K562 (cell line): Measurements from ENCODE around the gene NF2. TPM values are rescaled to one million over a fixed set of nuclear protein-coding genes. Genes with fewer than 3 reads are reported as not detected.

Experiments used
- ATAC-seq: fragments of 200-7000 bp; cut with Tn5 transposase; 3 replicates; pipeline ENCODE4 v1.9.1; 2020; ENCODE audit warnings: moderate library complexity
- BruUV-seq: library from RNA; stranded (reverse); fragments of 400-500 nt; replicated peaks from 2 replicates; lab custom pipeline; 2021; lab: Mats Ljungman, UMichigan
- CTCF ChIA-PET: fragments of 300-600 bp; formaldehyde crosslinking; extraction: SDS; loops from one replicate; lab custom pipeline; 2021; ENCODE audit warnings: low intra/inter-chr PET ratio; lab: Yijun Ruan, JAX
- POLR2A ChIA-PET: fragments of 300-600, 350-650 bp; sonication (Branson Sonifier 250); formaldehyde crosslinking; extraction: SDS; loops from one replicate; lab custom pipeline; 2021; ENCODE audit warnings: antibody characterized with exemption, inconsistent platforms; lab: Yijun Ruan, JAX
- DNase-seq, 4 experiments: peaks; one replicate each; pipeline versions ENCODE4 v3.0.0 to v3.0.0-alpha.2; 2011 to 2018; ENCODE audit warnings: low spot score in 3 of 4, mixed read lengths in 3 of 4; ENCODE audit errors: extremely low read depth in 1 of 4
- FAIRE-seq: peaks from 2 replicates; lab custom pipeline; 2011; peaks lifted over from hg19 to GRCh38; lab: Jason Lieb, UNC
- H2AFZ ChIP-seq: 2 replicates; pipeline ENCODE4 v1.6.0; 2011; ENCODE audit warnings: low read depth, low read length, control low read depth, inconsistent platforms
- H3K27ac ChIP-seq: fragments of 200-600 bp; 3 replicates; pipeline ENCODE4 v1.8.0; 2011; ENCODE audit warnings: low read depth, mild to moderate bottlenecking, control low read depth, inconsistent platforms, low read length, moderate library complexity, mixed read lengths; ENCODE audit errors: extremely low read depth
- H3K27me3 ChIP-seq, 2 experiments: fragments of 300-600 bp in 1 of 2; 2 replicates in 1 of 2; 3 replicates in 1 of 2; pipeline versions ENCODE4 v1.6.0 to v1.8.0; 2011; ENCODE audit warnings: inconsistent platforms in 2 of 2, low read length in 2 of 2, mild to moderate bottlenecking in 1 of 2, mixed read lengths in 1 of 2, moderate library complexity in 1 of 2; ENCODE audit not compliant: control insufficient read depth in 2 of 2, insufficient read depth in 2 of 2
- H3K36me3 ChIP-seq: fragments of 300-600 bp; 3 replicates; pipeline ENCODE4 v1.8.0; 2011; ENCODE audit warnings: mild to moderate bottlenecking, low read length, inconsistent platforms; ENCODE audit not compliant: control insufficient read depth, insufficient read depth
- H3K4me1 ChIP-seq, 2 experiments: fragments of 200-600 bp in 1 of 2; replicated peaks in 1 of 2; 2 replicates in 1 of 2; 3 replicates in 1 of 2; pipeline versions ENCODE4 v1.5.1 to v1.8.0; 2011; ENCODE audit warnings: inconsistent platforms in 2 of 2, low read length in 2 of 2, mild to moderate bottlenecking in 1 of 2, mixed read lengths in 1 of 2, moderate library complexity in 1 of 2; ENCODE audit not compliant: control insufficient read depth in 2 of 2, insufficient read depth in 2 of 2
- H3K4me2 ChIP-seq: 2 replicates; pipeline ENCODE4 v1.6.1; 2011; ENCODE audit warnings: low read length, control low read depth, inconsistent platforms, mixed read lengths; ENCODE audit not compliant: insufficient read depth
- H3K4me3 ChIP-seq: fragments of 200-600 bp; sonication (generic), shearing (Covaris generic); 2 replicates; pipeline ENCODE4 v1.5.1; 2016; ENCODE audit warnings: control low read depth, inconsistent platforms
- H3K79me2 ChIP-seq: fragments of 200-600 bp; 3 replicates; pipeline ENCODE4 v1.8.0; 2011; ENCODE audit warnings: low read length, inconsistent platforms; ENCODE audit not compliant: control insufficient read depth, insufficient read depth
- H3K9ac ChIP-seq, 2 experiments: 2 replicates each; pipeline versions ENCODE4 v1.6.0 to v1.6.1; 2011; ENCODE audit warnings: low read depth in 2 of 2, low read length in 2 of 2, control low read depth in 1 of 2, inconsistent platforms in 1 of 2, mild to moderate bottlenecking in 1 of 2, mixed read lengths in 1 of 2; ENCODE audit not compliant: insufficient read depth in 1 of 2
- H3K9me1 ChIP-seq: one replicate; pipeline ENCODE4 v1.6.0; 2011; ENCODE audit warnings: inconsistent platforms, mild to moderate bottlenecking, low read length, moderate library complexity; ENCODE audit not compliant: control insufficient read depth, insufficient read depth
- H3K9me3 ChIP-seq: replicated peaks from 2 replicates; pipeline ENCODE4 v1.5.1; 2011; ENCODE audit warnings: low read depth, low read length, inconsistent platforms; ENCODE audit not compliant: control insufficient read depth, insufficient read depth
- H4K20me1 ChIP-seq: replicated peaks from 2 replicates; pipeline ENCODE4 v1.6.1; 2011; ENCODE audit warnings: low read length, inconsistent platforms, mixed read lengths; ENCODE audit not compliant: control insufficient read depth, insufficient read depth
- ATF7 ChIP-seq: fragments of 450-650 bp; IDR thresholded peaks from 2 replicates; pipeline ENCODE4 v1.7.1; 2014; ENCODE audit warnings: mild to moderate bottlenecking, moderate library complexity
- CHD2 ChIP-seq: IDR thresholded peaks from 2 replicates; pipeline ENCODE4 v1.6.1; 2011; ENCODE audit warnings: low read depth, low read length
- FOXA3 ChIP-seq, 2 experiments: fragments of 450-650 bp in 1 of 2; sonication (generic) in 1 of 2; formaldehyde crosslinking; IDR thresholded peaks in 1 of 2; conservative IDR thresholded peaks in 1 of 2; 2 replicates each; pipeline versions ENCODE4 v1.4.0 to v1.8.0; 2020 to 2022; ENCODE audit warnings: mild to moderate bottlenecking in 2 of 2, missing genetic modification reagents in 1 of 2
- FOXK2 ChIP-seq, 2 experiments: fragments of 450-650 bp; IDR thresholded peaks in 1 of 2; conservative IDR thresholded peaks in 1 of 2; 2 replicates each; pipeline ENCODE4 v1.6.1; 2016; ENCODE audit warnings: low read depth in 2 of 2, mild to moderate bottlenecking in 1 of 2
- FUS ChIP-seq: fragments of 200-400 bp; formaldehyde crosslinking; optimal IDR thresholded peaks from 2 replicates; pipeline ENCODE3; 2017; ENCODE audit warnings: low read depth, low read length
- GATAD2A ChIP-seq: fragments of 450-650 bp; IDR thresholded peaks from 2 replicates; pipeline ENCODE4 v1.6.1; 2017
- GTF2A2 ChIP-seq: IDR thresholded peaks from 2 replicates; pipeline ENCODE4 v1.6.1; 2016; ENCODE audit warnings: mild to moderate bottlenecking, missing genetic modification characterization, missing compliant biosample characterization
- HIVEP1 ChIP-seq: fragments of 250-450 bp; sonication (Bioruptor Pico); IDR thresholded peaks from 2 replicates; pipeline ENCODE4 v1.4.0; 2020; ENCODE audit warnings: mild to moderate bottlenecking
- RAD21 ChIP-seq, 2 experiments: fragments of 250-450 bp in 1 of 2; fragments of 450-650 bp in 1 of 2; sonication (Bioruptor Pico) in 1 of 2; formaldehyde crosslinking in 1 of 2; IDR thresholded peaks in 1 of 2; conservative IDR thresholded peaks in 1 of 2; 2 replicates each; pipeline versions ENCODE4 v1.4.0 to v1.8.0; 2020 to 2022; ENCODE audit warnings: mild to moderate bottlenecking in 2 of 2, moderate library complexity in 1 of 2
- RAD51 ChIP-seq: fragments of 450-650 bp; IDR thresholded peaks from 2 replicates; pipeline ENCODE4 v1.7.1; 2016; ENCODE audit warnings: low read depth, mild to moderate bottlenecking, borderline replicate concordance
- THRAP3 ChIP-seq: fragments of 450-650 bp; IDR thresholded peaks from 2 replicates; pipeline ENCODE4 v1.6.1; 2016; ENCODE audit warnings: mild to moderate bottlenecking, inconsistent platforms, borderline replicate concordance
- ZNF146 ChIP-seq: IDR thresholded peaks from one replicate; pipeline ENCODE4 v1.6.1; 2018; ENCODE audit warnings: missing compliant biosample characterization; ENCODE audit not compliant: unreplicated experiment
- ZNF316 ChIP-seq: fragments of 450-650 bp; IDR thresholded peaks from 2 replicates; pipeline ENCODE4 v1.6.1; 2016
- ZNF354B ChIP-seq: fragments of 250-450 bp; sonication (Bioruptor Pico); IDR thresholded peaks from 2 replicates; pipeline ENCODE4 v1.4.0; 2020
- WGBS: fragments of 100-300 bp; shearing (Covaris generic); methylation state at CpG from one replicate; pipeline ENCODE4 v1.1.6; 2016; ENCODE audit warnings: low coverage, mixed read lengths; ENCODE audit not compliant: insufficient coverage; ENCODE audit errors: missing lambda C conversion rate; 5-methylcytosine and 5-hydroxymethylcytosine counted together
- in situ Hi-C: fragments of 300-500 bp; cut with MboI; formaldehyde crosslinking; loops from 4 replicates; pipeline ENCODE4 v1.15.0; 2018; ENCODE audit warnings: inconsistent platforms, mixed read lengths
- intact Hi-C: fragments of 100-400 bp; cut with micrococcal nuclease; formaldehyde crosslinking; loops from 2 replicates; pipeline ENCODE4 v1.14.2; 2022
- polyA plus RNA-seq, 8 experiments: library from polyadenylated mRNA; depleted of rRNA in 4 of 8; stranded (reverse) in 5 of 8; unstranded in 3 of 8; fragments of >200 nt; fragmentation: Nextera tagmentation in 2 of 8; fragmentation: Illumina TruSeq in 1 of 8; extraction: Ambion mirVana in 2 of 8; extraction: Trizol in 1 of 8; gene quantifications; 2 replicates each; pipeline versions ENCODE4 v1.2.1 to v1.2.3, GENCODE V29; 2011 to 2014; ENCODE audit warnings: inconsistent platforms in 1 of 8, missing spikeins in 1 of 8
- total RNA-seq, 7 experiments: library from RNA; depleted of rRNA in 6 of 7; stranded (reverse); fragments of >200 nt in 6 of 7; fragmentation: Illumina TruSeq in 2 of 7; extraction: Trizol in 2 of 7; gene quantifications; 2 replicates each; pipeline versions ENCODE4 v1.2.1 to v1.2.3, GENCODE V29; 2011 to 2021; ENCODE audit warnings: low replicate concordance in 1 of 7
- TF ChIP-seq, protein P1 (sequence below): IDR thresholded peaks from 2 replicates; pipeline ENCODE4 v1.6.1; 2011; ENCODE audit warnings: borderline replicate concordance, low read depth, mild to moderate bottlenecking, moderate library complexity, low read length; ENCODE audit not compliant: insufficient read depth, poor library complexity, severe bottlenecking
- TF ChIP-seq, protein P2 (sequence below), 3 experiments: IDR thresholded peaks in 2 of 3; conservative IDR thresholded peaks in 1 of 3; 2 replicates each; pipeline ENCODE4 v1.5.1; 2011 to 2012; ENCODE audit warnings: low read length in 3 of 3, mild to moderate bottlenecking in 3 of 3, control low read depth in 2 of 3, improper control_type of control experiment in 1 of 3, inconsistent platforms in 1 of 3, low read depth in 1 of 3, mixed read lengths in 1 of 3, moderate library complexity in 1 of 3; ENCODE audit not compliant: insufficient read depth in 2 of 3
- TF ChIP-seq, protein P3 (sequence below): sonication (generic); formaldehyde crosslinking; IDR thresholded peaks from 2 replicates; pipeline ENCODE4 v1.8.0; 2022; ENCODE audit warnings: mild to moderate bottlenecking, low read depth, missing genetic modification reagents

Gene NF2
- total and polyA plus RNA-seq, 9 of the 15 experiments (the other 6 are each of a cell fraction or from before 2014, with no cell fraction given), result 2.2 to 32.5 (median 15.2) TPM

DNA sequence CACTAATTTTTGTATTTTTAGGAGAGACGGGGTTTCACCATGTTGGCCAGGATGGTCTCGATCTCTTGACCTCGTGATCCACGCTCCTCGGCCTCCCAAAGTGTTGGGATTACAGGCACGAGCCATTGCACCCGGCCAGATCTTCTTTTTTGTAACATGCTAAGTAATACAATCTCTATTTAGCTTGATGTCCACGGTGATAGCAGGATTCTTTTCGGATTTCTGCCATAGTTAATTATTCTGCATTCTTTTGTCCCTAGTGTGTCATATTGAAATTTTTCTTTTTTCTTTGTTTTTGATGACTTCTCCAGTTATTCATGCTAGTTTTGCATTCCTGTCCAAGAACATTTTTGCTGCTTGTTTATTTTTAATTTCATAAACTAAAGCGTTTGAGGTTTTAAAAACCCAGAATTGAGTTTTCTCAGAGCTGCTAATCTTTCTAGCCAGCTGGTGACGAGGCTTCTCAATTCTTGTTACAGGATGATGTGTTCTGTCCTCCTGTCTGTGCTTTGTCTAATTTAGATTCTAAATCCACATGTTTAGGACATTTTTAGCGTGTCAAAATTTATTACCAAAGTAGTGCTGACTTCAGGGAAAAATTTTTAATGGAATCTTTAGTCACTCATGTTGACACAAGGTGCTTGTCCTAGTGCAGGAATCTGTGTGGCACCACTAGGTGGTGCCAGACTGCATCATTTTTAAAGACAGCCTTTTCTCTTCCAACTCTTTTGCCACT, 21.8 kb downstream of the NF2 start:
- peaks cover 4% of the 10 kb centered on the region; the same call in 1 of the 3 replicates for H3K36me3 ChIP-seq
- H3K27ac ChIP-seq, result no peak overlapping the region
- H3K4me3 ChIP-seq, result no peak overlapping the region
- peak; percentile 33 to 68 (median 43) for DNase-seq
- no peaks in the 10 kb centered on the region for H3K9me1 ChIP-seq
- no peaks in the 10 kb centered on the region for H3K9me3 ChIP-seq
- H3K9ac ChIP-seq, result no peak overlapping the region
- ATAC-seq, result peak; percentile 80
- H3K79me2 ChIP-seq, result peaks cover 65% of the 10 kb centered on the region
- no TSS peak for BruUV-seq
- H4K20me1 ChIP-seq, result peaks cover 6% of the 10 kb centered on the region; the same call in 1 of the 2 replicates
- in situ Hi-C loops (no loop called here), intact Hi-C loops (no loop called here)
- peaks cover 5% of the 10 kb centered on the region in 2 experiments; a peak in 4 of 5 replicates for H3K4me1 ChIP-seq
- H3K4me2 ChIP-seq, result no peak overlapping the region
- ChIA-PET POLR2A (interaction anchor here (0.6 kb wide), 1 partner anchor 1484 kb away, joined by 3 read pairs; no protein-coding TSS in a partner anchor), CTCF (interaction anchor here (0.7 to 1.9 kb wide), 3 partner anchors 53 to 575 kb away, joined by 3 to 10 read pairs (median 3); no protein-coding TSS in a partner anchor)
- H2AFZ ChIP-seq, result no peak overlapping the region
- 51% methylated on average over 12 of the region's 12 CpGs for WGBS
- peak; percentile 11 for FAIRE-seq
- H3K27me3 ChIP-seq, result no peaks in the 10 kb centered on the region
- TF ChIP-seq FUS (no peak), CHD2 (no peak), RAD51 (no peak), ZNF146 (CRISPR knock-in tag) (no peak), FOXA3 (CRISPR knock-in tag; conservative IDR thresholded peaks at IDR 0.05 in 1 of 2, IDR thresholded peaks at IDR 0.05 in 1 of 2) (peak; percentile 83 to 94), ZNF354B (CRISPR knock-in tag) (no peak), THRAP3 (no peak), FOXK2 (conservative IDR thresholded peaks at IDR 0.05 in 1 of 2, IDR thresholded peaks at IDR 0.05 in 1 of 2; ENCODE audit: low read depth in 2 of 2) (0 out of 4 replicates have a peak, but pooled peaks of 1 of the 2 experiments have one; percentile 45), GATAD2A (no peak), ZNF316 (peak; percentile 42), HIVEP1 (CRISPR knock-in tag) (no peak), ATF7 (no peak), RAD21 (CRISPR knock-in tag; conservative IDR thresholded peaks at IDR 0.05 in 1 of 2, IDR thresholded peaks at IDR 0.05 in 1 of 2) (peak; percentile 37 to 50), GTF2A2 (tag) (no peak)
- TF ChIP-seq, protein P1, sequence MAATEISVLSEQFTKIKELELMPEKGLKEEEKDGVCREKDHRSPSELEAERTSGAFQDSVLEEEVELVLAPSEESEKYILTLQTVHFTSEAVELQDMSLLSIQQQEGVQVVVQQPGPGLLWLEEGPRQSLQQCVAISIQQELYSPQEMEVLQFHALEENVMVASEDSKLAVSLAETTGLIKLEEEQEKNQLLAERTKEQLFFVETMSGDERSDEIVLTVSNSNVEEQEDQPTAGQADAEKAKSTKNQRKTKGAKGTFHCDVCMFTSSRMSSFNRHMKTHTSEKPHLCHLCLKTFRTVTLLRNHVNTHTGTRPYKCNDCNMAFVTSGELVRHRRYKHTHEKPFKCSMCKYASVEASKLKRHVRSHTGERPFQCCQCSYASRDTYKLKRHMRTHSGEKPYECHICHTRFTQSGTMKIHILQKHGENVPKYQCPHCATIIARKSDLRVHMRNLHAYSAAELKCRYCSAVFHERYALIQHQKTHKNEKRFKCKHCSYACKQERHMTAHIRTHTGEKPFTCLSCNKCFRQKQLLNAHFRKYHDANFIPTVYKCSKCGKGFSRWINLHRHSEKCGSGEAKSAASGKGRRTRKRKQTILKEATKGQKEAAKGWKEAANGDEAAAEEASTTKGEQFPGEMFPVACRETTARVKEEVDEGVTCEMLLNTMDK, result peak; percentile 52
- TF ChIP-seq, protein P2, sequence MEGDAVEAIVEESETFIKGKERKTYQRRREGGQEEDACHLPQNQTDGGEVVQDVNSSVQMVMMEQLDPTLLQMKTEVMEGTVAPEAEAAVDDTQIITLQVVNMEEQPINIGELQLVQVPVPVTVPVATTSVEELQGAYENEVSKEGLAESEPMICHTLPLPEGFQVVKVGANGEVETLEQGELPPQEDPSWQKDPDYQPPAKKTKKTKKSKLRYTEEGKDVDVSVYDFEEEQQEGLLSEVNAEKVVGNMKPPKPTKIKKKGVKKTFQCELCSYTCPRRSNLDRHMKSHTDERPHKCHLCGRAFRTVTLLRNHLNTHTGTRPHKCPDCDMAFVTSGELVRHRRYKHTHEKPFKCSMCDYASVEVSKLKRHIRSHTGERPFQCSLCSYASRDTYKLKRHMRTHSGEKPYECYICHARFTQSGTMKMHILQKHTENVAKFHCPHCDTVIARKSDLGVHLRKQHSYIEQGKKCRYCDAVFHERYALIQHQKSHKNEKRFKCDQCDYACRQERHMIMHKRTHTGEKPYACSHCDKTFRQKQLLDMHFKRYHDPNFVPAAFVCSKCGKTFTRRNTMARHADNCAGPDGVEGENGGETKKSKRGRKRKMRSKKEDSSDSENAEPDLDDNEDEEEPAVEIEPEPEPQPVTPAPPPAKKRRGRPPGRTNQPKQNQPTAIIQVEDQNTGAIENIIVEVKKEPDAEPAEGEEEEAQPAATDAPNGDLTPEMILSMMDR (IDR thresholded peaks at IDR 0.05 in 2 of 3, conservative IDR thresholded peaks at IDR 0.05 in 1 of 3; ENCODE audit: insufficient read depth in 2 of 3, low read depth in 1 of 3, low read length in 3 of 3), result peak; percentile 58 to 75 (median 74); a peak in 5 of 6 replicates
- TF ChIP-seq, protein P3, sequence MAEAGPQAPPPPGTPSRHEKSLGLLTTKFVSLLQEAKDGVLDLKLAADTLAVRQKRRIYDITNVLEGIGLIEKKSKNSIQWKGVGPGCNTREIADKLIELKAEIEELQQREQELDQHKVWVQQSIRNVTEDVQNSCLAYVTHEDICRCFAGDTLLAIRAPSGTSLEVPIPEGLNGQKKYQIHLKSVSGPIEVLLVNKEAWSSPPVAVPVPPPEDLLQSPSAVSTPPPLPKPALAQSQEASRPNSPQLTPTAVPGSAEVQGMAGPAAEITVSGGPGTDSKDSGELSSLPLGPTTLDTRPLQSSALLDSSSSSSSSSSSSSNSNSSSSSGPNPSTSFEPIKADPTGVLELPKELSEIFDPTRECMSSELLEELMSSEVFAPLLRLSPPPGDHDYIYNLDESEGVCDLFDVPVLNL (CRISPR knock-in tag), result no peak
